Activated effector memory CD4-positive, alpha-beta T cell treated with anti-CD3 and anti-CD28 coated beads, Interleukin-2, amount 50 U/mL, for 16 hours (primary cell): ENCODE measurements around the gene MPI.
"Not testable (repeated sequence)": the region's sequence is repeated elsewhere in the genome, so short reads cannot be mapped to it uniquely, and the experiment has no call there.

Experiments
- DNase-seq: peaks from one replicate; pipeline ENCODE4 v3.0.0-alpha.2; 2020

Gene MPI

GRCh38 chr15:74864296-74864695, 25.5 kb upstream of the MPI start:
- DNase-seq, result no peak

DNA sequence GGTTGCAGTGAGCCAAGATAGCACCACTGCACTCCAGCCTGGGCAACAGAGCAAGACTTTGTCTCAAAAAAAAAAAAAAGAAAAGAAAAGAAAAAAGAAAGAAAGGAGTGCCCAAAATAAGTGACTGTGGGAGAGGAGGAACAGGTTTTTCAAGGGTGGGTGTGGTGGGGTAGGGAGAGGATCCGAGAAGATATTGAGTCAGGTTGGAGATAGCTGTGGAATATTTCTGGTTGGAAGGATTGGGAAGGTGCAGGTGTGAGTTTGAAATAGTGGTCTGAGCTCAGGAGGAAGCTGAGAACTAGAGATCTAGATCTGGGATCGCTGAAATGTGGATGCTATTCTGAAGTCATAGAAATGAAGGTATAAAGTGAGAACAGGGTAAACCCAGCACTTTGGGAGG, 24.5 kb upstream of the MPI start:
- no peak for DNase-seq

GRCh38 chr15:74866090-74866489, 23.8 kb upstream of the MPI start:
- no peak for DNase-seq

GRCh38 chr15:74867466-74868038, 22.3 kb upstream of the MPI start:
- no peak for DNase-seq

DNA sequence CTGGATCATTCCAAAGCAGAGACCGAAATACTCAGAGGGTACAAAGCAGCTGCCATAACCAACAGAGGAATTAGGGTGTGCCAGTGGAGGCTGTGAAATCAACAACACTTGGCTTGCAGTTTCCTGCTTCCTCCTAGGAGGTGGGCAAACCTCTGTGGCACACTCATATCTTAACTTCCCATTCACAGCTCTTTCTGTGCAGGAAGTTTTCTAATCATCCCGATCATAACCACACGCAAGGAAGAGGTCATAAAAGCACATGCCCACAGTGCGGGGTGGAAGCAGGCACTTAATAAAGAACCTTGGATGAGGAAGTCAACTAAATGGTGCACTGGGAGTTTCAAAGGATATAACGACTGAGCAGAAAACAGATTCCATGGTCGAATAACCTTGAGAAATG, 21.8 kb upstream of the MPI start:
- no peak for DNase-seq

GRCh38 chr15:74869372-74869725, 20.5 kb upstream of the MPI start:
- DNase-seq, result no peak

DNA sequence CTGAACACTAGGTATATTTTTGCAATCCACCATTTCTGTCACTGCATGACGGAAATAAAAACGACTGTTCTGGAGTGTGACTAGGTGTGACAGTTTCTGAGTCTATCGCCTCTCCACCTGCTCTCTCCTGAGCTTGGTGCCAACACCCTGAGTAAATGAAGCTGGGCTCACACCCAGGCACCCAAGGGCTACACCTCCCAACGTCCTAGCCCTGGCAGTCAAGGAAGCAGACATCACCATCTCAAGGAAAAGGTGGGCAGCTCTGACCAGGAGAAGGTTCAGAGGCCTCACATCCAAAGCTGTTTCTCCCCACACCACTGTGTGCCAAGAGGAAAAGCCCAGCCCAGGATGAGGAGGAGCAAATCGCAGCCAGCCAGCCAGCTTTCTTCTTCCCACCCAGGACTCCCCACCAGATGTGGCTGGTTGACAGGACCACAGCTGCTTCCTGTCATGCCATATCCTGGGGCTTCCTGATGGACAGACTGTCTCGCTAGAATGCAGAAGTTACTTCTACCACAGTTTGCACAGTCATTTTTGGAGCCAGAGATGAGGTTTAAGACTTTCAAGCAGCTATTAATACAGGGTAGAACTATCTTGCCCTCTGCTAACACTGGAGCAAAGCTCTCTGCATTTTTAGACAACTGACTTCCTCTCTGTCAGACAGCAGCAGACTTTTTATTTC, 20.0 kb upstream of the MPI start:
- DNase-seq, result peak; percentile 71

GRCh38 chr15:74870436-74871215, 19.2 kb upstream of the MPI start:
- no peak for DNase-seq

DNA sequence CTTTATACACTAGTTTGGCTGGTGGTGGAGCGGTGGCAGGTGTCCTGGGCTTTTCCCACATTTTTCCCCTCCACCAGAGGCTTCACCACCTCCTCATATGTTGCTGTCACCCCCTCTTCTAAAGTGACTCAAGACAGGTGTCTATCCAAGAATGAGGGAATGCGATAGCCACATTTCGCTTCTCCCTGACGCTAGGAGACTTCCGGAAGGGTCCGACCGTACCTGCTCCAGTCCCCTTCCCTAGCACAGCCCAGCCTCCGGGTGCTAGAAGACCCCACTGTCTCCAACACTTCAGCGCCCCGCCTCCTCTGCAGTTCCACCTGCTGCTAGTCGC, 17.2 kb upstream of the MPI start:
- no peak for DNase-seq

DNA sequence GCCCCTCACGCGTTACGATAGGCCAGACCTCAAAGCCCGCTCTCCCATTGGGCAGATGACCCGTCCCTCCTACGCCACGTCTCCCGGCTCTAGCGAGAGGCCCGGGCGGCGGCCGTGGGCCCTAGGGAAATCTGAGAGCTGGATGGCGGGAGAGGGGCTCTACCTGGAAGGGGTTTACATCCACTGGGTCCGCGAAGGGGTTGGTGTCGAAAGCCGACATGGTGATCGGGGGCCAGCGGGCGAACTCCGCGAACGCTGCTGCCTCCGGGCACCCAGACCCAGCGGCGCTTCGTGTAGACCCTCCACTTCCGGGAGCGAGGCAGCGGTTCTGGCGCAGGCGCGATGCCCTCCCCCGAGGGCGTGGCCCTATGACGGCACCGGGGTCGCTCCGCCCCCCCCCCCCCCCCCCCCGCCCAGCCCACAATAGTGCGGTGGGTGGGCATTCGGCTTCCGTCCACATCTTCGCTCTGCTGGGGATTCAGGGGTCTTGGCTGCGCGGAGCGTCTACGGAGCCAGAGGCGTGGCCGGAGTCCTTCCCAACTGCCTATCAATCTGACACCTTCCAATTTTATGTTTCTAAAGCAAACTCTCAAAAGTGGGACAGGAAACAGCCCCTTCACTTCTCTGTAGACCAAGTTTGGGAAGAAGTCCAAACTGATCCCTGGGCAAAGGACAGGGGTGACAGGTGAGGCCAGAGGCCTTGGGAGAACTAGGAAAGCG, 16.6 kb upstream of the MPI start, which contains the start of gene SCAMP2:
TSS of gene SCAMP2 (minus strand) at position 330 of the 720 bp plus-strand sequence. CDS start at position 220, 110 bp downstream.
- peak; percentile 96 for DNase-seq

- DNase-seq, result peak; percentile 69
These were observed 16.0 kb upstream of the MPI start for GRCh38 chr15:74873756-74874424.

DNA sequence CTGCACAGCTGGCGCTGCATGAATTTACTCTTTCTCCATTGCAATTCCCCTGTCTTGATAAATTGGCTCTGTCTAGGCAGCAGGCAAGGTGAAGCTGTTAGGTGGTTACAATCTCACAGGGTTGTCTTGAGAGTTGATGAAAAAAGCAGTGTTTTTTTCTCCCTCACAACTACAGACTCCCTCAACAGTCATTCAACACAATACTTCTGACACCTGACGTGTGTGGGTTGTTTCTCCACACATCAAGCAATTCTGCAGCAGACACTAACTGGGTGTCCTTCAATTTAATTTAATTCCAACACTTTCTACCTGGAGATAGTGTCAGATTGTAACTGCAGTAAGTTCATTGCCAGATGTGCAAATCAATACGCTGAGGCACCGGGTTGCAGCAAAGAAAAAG, 11.6 kb upstream of the MPI start:
- DNase-seq, result no peak

- no peak for DNase-seq
These were observed 7.3 kb upstream of the MPI start for GRCh38 chr15:74882528-74882927.

- DNase-seq, result no peak
These were observed 5.2 kb upstream of the MPI start for GRCh38 chr15:74884428-74885223.

- DNase-seq, result no peak
These were observed 4.4 kb upstream of the MPI start for GRCh38 chr15:74885461-74885860.

DNA sequence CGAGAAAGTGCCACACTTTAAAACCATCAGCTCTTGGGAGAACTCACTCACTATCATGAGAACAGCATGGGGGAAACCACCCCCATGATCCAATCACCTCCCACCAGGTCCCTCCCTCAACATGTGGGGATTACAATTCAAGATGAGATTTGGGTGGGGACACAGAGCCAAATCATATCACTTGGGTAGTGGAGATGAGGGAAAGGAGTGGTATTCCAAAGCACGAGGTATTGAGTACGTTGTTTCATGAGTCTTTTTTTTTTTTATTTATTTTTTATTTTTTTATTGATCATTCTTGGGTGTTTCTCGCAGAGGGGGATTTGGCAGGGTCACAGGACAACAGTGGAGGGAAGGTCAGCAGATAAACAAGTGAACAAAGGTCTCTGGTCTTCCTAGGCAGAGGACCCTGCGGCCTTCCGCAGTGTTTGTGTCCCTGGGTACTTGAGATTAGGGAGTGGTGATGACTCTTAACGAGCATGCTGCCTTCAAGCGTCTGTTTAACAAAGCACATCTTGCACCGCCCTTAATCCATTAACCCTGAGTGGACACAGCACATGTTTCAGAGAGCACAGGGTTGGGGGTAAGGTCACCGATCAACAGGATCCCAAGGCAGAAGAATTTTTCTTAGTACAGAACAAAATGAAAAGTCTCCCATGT, 2.2 kb upstream of the MPI start:
- not testable (repeated sequence) for DNase-seq

DNA sequence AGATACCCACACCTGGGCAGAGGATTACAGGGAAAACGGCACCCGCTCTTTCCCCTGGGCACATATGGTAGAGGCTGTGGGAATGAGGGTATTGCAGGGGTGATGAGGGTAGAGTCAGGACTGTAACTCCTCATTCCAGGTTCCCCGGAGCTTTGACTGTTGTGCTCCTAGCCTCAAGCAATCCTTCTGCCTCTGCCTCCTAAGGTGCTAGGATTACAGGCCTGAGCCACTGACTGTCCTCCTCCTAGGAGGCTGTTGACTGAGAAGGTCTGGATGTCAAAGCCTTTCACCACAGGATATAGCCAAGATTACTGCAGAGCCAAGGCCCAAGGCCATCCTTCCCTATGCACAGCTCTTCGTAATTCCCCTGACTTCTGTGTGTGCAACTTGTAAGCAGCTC, 1.1 kb upstream of the MPI start:
- no peak for DNase-seq

DNA sequence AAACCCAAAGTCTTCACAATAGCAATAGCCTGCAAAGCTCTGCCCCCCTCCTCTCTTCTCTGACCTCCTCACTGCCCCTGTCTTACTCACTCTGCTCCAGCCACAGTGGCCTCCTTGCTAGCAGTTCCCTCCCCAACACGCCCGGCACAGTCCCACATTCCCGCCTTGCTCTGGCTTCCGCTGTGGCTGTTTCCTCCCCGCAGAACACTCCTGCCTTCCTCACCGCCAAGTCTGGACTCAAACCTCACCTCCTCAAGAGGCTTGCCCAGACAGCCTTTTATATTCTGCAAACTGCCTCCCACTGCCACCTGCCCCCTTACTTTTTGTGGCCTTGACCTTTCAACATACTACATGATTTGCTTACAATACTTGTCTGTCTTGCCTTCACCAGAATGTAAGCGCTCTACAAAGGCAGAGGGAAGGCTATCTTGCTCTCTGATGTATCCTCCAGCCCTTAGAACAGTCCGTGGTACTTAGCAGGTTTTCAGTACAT, 406 bp upstream of the MPI start:
- no peak for DNase-seq

DNA sequence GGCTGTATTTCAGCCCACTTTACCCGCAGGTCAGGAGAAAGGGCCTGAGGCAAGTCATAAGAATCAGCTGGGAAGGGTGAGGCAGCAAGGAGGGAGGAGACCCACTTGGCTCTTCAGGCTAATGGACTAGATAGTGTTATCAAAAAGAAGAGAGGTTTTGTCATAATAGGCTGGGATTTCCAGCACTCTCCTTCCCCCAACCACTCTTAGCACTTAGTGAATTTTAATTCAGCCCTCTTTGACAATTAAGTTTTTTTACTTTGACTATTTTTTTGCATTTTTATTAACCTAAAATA, 771 bp downstream of the MPI start:
- DNase-seq, result no peak

GRCh38 chr15:74891469-74891868, 1.6 kb downstream of the MPI start:
- no peak for DNase-seq

DNA sequence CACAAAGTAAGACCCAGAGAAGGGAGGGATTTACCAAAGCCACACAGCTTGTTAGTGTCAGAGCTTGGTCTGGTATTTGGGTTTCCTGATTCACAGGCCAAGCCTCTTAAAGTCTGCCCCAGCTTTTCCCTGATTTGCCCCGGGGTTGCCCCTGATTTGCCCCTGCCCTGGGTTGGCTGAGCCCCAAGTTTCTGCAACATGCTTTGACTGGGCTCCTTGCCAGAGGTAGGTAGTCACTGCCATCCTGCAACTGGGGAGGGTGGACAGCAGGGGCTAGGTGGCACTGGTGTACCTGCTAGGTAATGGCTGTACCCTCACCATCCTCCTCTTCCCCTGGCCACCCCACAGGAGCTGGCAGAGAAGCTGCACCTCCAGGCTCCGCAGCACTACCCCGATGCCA, 2.5 kb downstream of the MPI start:
- DNase-seq, result no peak

- DNase-seq, result no peak
These were observed 3.1 kb downstream of the MPI start for GRCh38 chr15:74892931-74893330.
